Small intestine (tissue), 7 donors: ENCODE results near the gene PCDHGA1. TPM values are rescaled to one million over a fixed set of nuclear protein-coding genes. Genes with fewer than 3 reads are reported as not detected.

Source experiments
- DNase-seq, 2 donors: peaks; one replicate each; pipeline versions ENCODE4 v3.0.0 to v3.0.0-alpha.2; 2013
- FAIRE-seq: peaks from 2 replicates; lab custom pipeline; 2012; peaks lifted over from hg19 to GRCh38; lab: Jason Lieb, UNC
- H3K27ac ChIP-seq, 3 donors: one replicate each; pipeline ENCODE4 v1.5.1; 2013; ENCODE audit warnings: low read length in 2 of 3, mild to moderate bottlenecking in 2 of 3, control low read depth in 1 of 3, inconsistent platforms in 1 of 3, low read depth in 1 of 3, moderate library complexity in 1 of 3
- H3K27me3 ChIP-seq, 3 donors: one replicate each; pipeline ENCODE4 v1.6.1; 2013; ENCODE audit warnings: low read length in 3 of 3, inconsistent platforms in 1 of 3; ENCODE audit not compliant: control insufficient read depth in 3 of 3, insufficient read depth in 3 of 3
- H3K36me3 ChIP-seq, 3 donors: one replicate each; pipeline ENCODE4 v1.6.1; 2013; ENCODE audit warnings: low read length in 3 of 3, inconsistent platforms in 1 of 3, low read depth in 1 of 3, mild to moderate bottlenecking in 1 of 3, moderate library complexity in 1 of 3; ENCODE audit not compliant: control insufficient read depth in 3 of 3, insufficient read depth in 2 of 3
- H3K4me1 ChIP-seq, 3 donors: one replicate each; pipeline ENCODE4 v1.6.1; 2013; ENCODE audit warnings: low read length in 2 of 3, inconsistent platforms in 1 of 3, low read depth in 1 of 3, mild to moderate bottlenecking in 1 of 3, moderate library complexity in 1 of 3; ENCODE audit not compliant: control insufficient read depth in 3 of 3, insufficient read depth in 2 of 3
- H3K4me3 ChIP-seq, 3 donors: one replicate each; pipeline ENCODE4 v1.5.1; 2013; ENCODE audit warnings: low read length in 3 of 3, control low read depth in 1 of 3, inconsistent platforms in 1 of 3, low read depth in 1 of 3, mild to moderate bottlenecking in 1 of 3, moderate library complexity in 1 of 3
- H3K9me3 ChIP-seq, 2 donors: one replicate each; pipeline ENCODE4 v1.6.1; 2013; ENCODE audit warnings: low read depth in 1 of 2, low read length in 1 of 2; ENCODE audit not compliant: control insufficient read depth in 2 of 2, insufficient read depth in 1 of 2
- WGBS, 3 donors: extraction: QIAGEN DNeasy Blood & Tissue Kit; methylation state at CpG; one replicate each; pipeline ENCODE4 v1.1.7; 2013; 5-methylcytosine and 5-hydroxymethylcytosine counted together
- polyA plus RNA-seq, 4 donors: library from polyadenylated mRNA; stranded (reverse) in 3 of 4; unstranded in 1 of 4; fragments of 200-250 nt in 3 of 4; fragments of 120-200 nt in 1 of 4; gene quantifications; one replicate each; pipeline versions ENCODE4 v1.2.1 to v1.2.3, GENCODE V29; 2013
- donor health status: healthy with polysubstance abuse.
- donor health status: control.
- donor health status: control.
- donor health status: Bipolar disorder and iron deficiency.
- donor health status: healthy.

Gene PCDHGA1
- polyA plus RNA-seq, 4 donors = 0.10 to 0.27 (median 0.13) TPM; not detected in 1

DNA sequence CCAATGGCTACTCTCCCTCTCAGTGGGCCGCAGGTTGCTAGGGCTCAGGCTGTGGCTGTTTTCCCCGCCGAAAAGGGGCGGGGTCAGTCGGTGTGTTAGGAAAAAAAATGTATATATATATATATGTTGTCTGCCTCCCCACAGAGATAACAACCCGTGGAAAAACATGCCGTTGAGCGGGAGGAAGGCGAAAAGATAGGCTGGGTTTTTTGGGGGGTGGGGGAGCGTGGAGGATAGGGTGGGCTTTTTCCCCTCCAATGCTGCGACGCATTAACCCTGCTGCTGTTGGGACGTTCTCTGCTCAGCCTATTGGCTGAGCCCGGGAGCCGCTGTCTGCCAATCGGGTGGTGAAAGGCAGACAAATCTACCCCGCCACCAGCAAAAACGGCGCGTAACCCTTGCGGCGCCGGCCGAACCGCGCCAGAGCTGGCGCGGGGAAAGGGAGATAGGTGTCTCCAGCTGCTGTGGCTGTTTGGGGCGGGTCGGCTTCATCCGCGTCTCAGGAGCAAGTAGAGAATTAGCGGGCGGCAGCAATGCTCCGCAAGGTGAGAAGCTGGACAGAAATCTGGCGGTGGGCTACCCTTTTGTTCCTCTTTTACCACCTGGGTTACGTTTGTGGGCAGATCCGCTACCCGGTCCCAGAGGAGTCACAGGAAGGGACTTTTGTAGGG lies 154.5 kb downstream of the PCDHGA1 start, which contains the start of gene PCDHGC4:
Gene PCDHGC4, plus strand, starts transcription at position 390 of the 671 bp plus-strand sequence. Its CDS starts 144 bp downstream, at position 534.
- Histone ChIP-seq H3K36me3 (peaks cover 0 to 18% (median 0%) of the 10 kb centered on the region in 3 donors), H3K4me3 (peak within 1 kb of the TSS in 2 of 3 donors; percentile 17 to 31), H3K4me1 (peaks cover 3 to 8% (median 3%) of the 10 kb centered on the region in 3 donors), H3K27ac (no peak within 1 kb of the TSS), H3K27me3 (peaks cover 0 to 61% (median 8%) of the 10 kb centered on the region in 3 donors), H3K9me3 (no peaks in the 10 kb centered on the region)
- WGBS, 3 donors = 2 to 9% (median 8%) methylated on average over 39 of the region's 39 CpGs
- FAIRE-seq (no peak), DNase-seq (no peak)

DNA sequence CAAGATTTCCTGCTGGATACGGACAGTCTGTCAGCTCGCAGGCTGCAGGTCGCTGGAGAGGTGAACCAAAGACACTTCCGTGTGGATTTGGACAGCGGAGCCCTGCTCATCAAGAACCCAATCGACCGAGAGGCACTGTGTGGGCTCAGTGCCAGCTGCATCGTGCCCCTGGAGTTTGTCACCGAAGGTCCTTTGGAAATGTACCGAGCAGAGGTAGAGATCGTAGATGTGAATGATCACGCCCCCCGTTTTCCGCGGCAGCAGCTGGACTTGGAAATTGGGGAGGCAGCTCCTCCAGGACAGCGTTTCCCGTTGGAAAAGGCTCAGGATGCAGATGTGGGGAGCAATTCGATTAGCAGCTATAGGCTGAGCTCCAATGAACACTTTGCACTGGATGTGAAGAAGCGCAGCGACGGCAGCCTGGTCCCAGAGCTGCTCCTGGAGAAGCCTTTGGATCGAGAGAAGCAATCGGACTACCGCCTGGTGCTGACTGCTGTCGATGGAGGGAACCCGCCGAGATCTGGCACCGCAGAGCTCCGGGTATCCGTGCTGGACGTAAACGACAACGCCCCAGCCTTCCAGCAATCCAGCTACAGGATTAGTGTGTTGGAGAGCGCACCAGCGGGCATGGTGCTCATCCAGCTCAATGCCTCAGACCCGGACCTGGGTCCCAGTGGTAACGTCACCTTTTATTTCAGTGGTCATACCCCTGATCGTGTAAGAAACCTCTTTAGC lies 155.2 kb downstream of the PCDHGA1 start:
- Histone ChIP-seq H3K27ac (no peak overlapping the region), H3K4me1 (peaks cover 3 to 8% (median 3%) of the 10 kb centered on the region in 3 donors), H3K36me3 (peaks cover 0 to 18% (median 0%) of the 10 kb centered on the region in 3 donors), H3K27me3 (peaks cover 0 to 65% (median 8%) of the 10 kb centered on the region in 3 donors), H3K9me3 (no peaks in the 10 kb centered on the region), H3K4me3 (peak overlapping the region in 1 of 3 donors; percentile 31)
- 36 to 40% (median 37%) methylated on average over 38 of the region's 38 CpGs for WGBS, 3 donors
- no peak for FAIRE-seq
- DNase-seq = no peak

GRCh38 chr5:141486091-141486490 lies 155.8 kb downstream of the PCDHGA1 start:
- Histone ChIP-seq H3K9me3 (no peaks in the 10 kb centered on the region), H3K4me1 (peaks cover 3 to 8% (median 3%) of the 10 kb centered on the region in 3 donors), H3K4me3 (no peak overlapping the region), H3K27ac (no peak overlapping the region), H3K27me3 (peaks cover 3 to 71% (median 12%) of the 10 kb centered on the region in 3 donors), H3K36me3 (peaks cover 0 to 19% (median 0%) of the 10 kb centered on the region in 3 donors)
- FAIRE-seq (no peak), DNase-seq (no peak)
- 85 to 89% (median 88%) methylated on average over 9 of the region's 9 CpGs for WGBS, 3 donors

GRCh38 chr5:141487131-141487530 lies 156.8 kb downstream of the PCDHGA1 start:
- 76 to 88% (median 86%) methylated on average over 7 of the region's 7 CpGs for WGBS, 3 donors
- no peaks in the 10 kb centered on the region for H3K9me3 ChIP-seq
- no peak overlapping the region for H3K27ac ChIP-seq
- peaks cover 0 to 27% (median 0%) of the 10 kb centered on the region in 3 donors for H3K36me3 ChIP-seq
- peaks cover 7 to 81% (median 13%) of the 10 kb centered on the region in 3 donors for H3K27me3 ChIP-seq
- FAIRE-seq (no peak), DNase-seq (no peak)
- H3K4me3 ChIP-seq = no peak overlapping the region
- H3K4me1 ChIP-seq = peaks cover 3 to 8% (median 3%) of the 10 kb centered on the region in 3 donors

GRCh38 chr5:141488591-141489561 lies 158.6 kb downstream of the PCDHGA1 start, which contains the start of gene PCDHGC5:
Gene PCDHGC5, plus strand, starts transcription at chr5:141489081. Its CDS starts 160 bp downstream, at chr5:141489241.
- no peak for FAIRE-seq
- Histone ChIP-seq H3K27me3 (peaks cover 19 to 92% (median 21%) of the 10 kb centered on the region in 3 donors), H3K4me1 (peaks cover 3 to 8% (median 3%) of the 10 kb centered on the region in 3 donors), H3K4me3 (no peak within 1 kb of the TSS), H3K27ac (no peak within 1 kb of the TSS), H3K9me3 (no peaks in the 10 kb centered on the region), H3K36me3 (peaks cover 0 to 27% (median 0%) of the 10 kb centered on the region in 3 donors)
- DNase-seq = no peak
- 62 to 78% (median 75%) methylated on average over 14 of the region's 14 CpGs for WGBS, 3 donors

- no peaks in the 10 kb centered on the region for H3K9me3 ChIP-seq
- FAIRE-seq (no peak), DNase-seq (no peak)
- H3K4me1 ChIP-seq = peaks cover 0 to 6% (median 3%) of the 10 kb centered on the region in 3 donors
- 81 to 89% (median 84%) methylated on average over 10 of the region's 10 CpGs for WGBS, 3 donors
- H3K27me3 ChIP-seq = peaks cover 19 to 92% (median 21%) of the 10 kb centered on the region in 3 donors
- H3K36me3 ChIP-seq = peaks cover 0 to 27% (median 0%) of the 10 kb centered on the region in 3 donors
- no peak overlapping the region for H3K4me3 ChIP-seq
- H3K27ac ChIP-seq = no peak overlapping the region
Measured at GRCh38 chr5:141489841-141490240, 159.5 kb downstream of the PCDHGA1 start.

DNA sequence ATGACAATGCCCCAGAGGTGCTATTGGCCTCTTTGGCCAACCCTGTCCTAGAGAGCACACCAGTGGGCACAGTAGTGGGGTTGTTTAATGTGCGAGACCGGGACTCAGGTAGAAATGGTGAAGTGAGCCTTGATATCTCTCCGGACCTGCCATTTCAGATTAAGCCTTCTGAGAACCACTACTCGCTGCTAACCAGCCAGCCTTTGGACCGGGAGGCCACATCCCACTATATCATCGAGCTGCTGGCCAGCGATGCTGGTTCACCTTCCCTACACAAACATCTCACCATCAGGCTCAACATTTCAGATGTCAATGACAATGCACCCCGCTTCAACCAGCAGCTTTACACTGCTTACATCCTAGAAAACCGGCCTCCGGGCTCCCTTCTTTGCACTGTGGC lies 160.0 kb downstream of the PCDHGA1 start:
- no peak overlapping the region for H3K4me3 ChIP-seq
- no peak for FAIRE-seq
- H3K4me1 ChIP-seq = peaks cover 0 to 2% (median 0%) of the 10 kb centered on the region in 3 donors
- peaks cover 19 to 92% (median 21%) of the 10 kb centered on the region in 3 donors for H3K27me3 ChIP-seq
- no peak overlapping the region for H3K27ac ChIP-seq
- H3K36me3 ChIP-seq = peaks cover 0 to 27% (median 0%) of the 10 kb centered on the region in 3 donors
- no peak for DNase-seq
- H3K9me3 ChIP-seq = no peaks in the 10 kb centered on the region
- WGBS, 3 donors = 89 to 95% (median 93%) methylated on average over 10 of the region's 10 CpGs
